CD4-positive, alpha-beta T cell treated with Interleukin-21 for 1 hour (primary cell): ENCODE data around the gene PORCN.
A peak's percentile ranks its signal among the peaks of the same experiment; 100 is the strongest.
"Not testable (repeated sequence)": the region's sequence is repeated elsewhere in the genome, so short reads cannot be mapped to it uniquely, and the experiment has no call there.

Source experiments
- DNase-seq: peaks from one replicate; pipeline ENCODE4 v3.0.0-alpha.2; 2020

Gene PORCN

DNA sequence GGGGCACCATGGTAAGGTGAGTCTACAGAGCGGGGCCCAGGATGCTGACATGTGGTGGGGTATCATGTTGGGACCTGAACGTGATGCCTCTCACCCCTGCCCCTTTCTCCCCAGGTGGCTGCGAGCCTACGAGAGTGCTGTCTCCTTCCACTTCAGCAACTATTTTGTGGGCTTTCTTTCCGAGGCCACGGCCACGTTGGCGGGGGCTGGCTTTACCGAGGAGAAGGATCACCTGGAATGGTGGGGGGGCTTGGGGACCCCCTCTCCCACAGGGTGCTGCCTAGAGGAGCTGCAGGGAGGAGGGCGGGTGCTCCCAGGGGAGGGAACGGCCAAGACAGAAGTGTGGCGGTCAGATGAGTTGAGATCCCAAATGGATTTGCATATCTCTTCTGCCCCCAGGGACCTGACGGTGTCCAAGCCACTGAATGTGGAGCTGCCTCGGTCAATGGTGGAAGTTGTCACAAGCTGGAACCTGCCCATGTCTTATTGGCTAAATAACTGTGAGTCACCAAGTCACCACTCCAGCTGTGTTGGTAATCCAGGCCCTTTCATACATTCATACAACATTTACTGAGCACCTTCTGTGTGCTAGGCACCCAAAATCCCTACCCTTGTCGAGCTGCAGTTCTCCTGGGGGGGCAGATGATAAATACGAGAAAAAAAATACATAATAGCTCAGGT lies 5.5 kb downstream of the PORCN start:
- no peak for DNase-seq

GRCh38 chrX:48514868-48515460 lies 6.2 kb downstream of the PORCN start:
- DNase-seq, result no peak

DNA sequence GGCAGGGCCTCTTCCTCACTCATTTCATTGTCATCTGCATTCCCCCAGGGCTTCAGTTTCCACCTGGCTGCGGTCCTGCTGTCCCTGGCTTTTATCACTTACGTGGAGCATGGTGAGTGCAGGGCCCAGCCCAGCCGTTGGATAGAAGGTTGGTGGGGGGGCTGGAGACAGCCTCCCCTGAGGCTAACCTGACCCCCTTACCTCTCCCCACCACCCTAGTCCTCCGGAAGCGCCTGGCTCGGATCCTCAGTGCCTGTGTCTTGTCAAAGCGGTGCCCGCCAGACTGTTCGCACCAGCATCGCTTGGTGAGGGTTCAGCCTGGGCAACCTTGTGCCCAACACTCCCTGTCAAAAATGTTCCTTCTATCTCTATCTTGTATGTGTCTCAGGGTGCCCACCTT lies 7.0 kb downstream of the PORCN start:
- no peak for DNase-seq

- no peak for DNase-seq
Observed at GRCh38 chrX:48516285-48516684, 7.5 kb downstream of the PORCN start.

DNA sequence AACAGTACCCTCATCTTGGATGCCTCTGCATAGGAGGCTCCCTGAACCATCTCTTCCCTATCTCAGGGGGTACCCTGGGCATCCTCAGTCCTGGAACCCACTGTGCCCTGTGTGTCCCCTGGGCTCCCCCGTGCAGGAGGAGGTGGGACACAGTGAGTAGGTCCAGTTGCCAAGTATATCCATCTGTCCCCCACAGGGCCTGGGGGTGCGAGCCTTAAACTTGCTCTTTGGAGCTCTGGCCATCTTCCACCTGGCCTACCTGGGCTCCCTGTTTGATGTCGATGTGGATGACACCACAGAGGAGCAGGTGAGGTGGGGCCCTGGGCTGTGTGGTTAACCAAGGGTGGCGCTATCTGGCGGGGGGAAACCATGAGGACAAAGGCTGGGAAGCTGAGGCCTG lies 8.2 kb downstream of the PORCN start:
- no peak for DNase-seq

DNA sequence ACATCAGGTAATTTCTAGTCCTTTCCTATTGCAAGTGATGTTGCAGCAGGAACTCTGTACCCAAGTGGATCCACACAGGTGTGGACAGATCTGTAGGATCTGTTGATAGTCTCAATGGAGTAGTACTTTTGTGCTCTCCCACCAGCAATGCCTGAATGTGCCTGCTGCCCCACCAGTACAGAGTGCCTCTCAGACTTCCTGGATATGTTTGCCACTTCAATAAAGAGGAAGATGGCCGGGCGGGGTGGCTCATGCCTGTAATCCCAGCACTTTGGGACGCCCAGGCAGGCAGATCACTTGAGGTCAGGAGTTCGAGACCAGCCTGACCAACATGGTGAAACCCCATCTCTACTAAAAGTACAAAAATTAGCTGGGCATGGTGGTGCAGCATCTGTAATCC lies 10.7 kb downstream of the PORCN start:
- DNase-seq, result not testable (repeated sequence)

DNA sequence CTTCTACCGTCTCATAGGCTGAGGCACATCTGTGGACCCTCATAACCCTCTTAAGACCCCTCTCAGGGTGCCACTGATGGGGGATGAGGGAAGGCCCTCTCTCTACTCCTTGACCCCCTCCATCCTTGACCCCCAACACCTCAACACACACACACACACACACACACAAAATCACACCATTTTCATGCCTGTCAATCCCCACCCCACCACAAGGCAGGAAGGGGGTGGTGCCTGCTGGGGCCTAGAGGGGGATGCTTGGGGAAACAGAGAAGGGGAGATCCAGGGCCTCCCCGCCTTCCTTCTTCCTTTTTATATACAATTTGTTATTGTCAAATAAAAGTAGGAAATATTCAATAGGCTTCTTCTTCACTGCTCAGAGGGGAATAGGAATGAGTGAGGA lies 11.7 kb downstream of the PORCN start:
- DNase-seq, result peak; percentile 40

DNA sequence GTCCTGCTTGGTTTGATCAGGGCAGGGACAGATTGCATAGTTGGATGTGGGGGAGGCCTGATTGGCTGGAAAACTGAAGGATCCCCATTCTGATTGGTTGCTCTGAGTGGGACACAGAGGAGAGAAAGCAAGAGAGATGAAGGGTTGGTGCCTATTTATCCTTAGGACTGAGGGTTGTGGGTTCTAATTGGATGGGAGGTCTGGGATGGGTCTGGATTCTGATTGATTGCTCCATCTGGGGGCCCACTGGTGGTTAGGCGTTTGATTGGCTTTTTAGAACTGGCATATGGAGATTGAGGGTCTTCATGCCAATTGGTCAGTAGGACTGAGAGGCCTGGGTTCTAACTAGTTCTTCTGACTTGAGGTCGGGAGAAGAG lies 12.2 kb downstream of the PORCN start:
- DNase-seq, result no peak

DNA sequence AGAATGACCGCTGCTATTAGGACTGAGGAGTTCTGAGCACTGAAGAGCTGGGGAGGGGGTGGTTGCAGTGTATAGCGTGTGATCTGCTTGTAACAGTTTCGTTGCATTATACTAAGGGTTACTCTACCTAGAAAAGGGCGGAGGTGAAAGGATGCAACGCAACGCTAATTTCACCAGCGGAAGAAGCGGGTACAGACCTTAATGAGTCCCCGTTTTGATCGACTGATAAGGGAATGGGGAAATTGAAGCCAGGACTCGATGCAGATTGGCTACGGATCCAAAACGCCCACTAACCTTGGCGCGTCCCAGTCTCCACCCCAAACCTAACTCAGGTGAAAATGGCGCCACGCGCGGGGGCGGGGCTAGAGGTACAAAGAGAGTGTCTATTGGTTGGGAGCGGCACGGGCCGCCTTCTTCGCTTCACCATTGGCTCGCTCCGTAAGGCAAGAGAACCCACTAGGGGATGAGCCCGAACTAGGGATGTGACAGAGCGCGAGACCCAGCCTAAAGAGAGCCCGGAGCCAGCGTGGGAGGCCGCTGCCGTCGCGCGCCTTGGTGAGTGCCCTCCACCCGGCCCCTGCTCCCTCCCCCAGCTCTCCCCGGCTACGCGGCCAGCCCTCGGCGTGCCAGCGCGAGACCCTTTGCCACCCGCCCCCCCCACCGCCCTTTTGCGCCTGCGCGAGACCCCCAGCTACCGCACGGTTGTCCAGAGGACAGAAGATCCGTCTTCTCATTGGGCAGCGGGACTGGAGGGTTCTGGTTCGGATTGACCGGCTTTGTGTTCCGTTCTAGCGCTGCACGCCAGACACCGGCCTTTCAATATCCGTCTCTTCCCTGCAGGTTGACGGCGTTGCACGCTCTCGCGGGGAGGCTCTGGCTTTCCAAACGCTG lies 12.8 kb downstream of the PORCN start, which contains the start of gene EBP:
EBP (plus strand) TSS at position 456 of the 891 bp plus-strand sequence. CDS start 1,964 bp downstream, outside the sequence.
- DNase-seq, result peak; percentile 97

- no peak for DNase-seq
Observed at GRCh38 chrX:48522291-48522690, 13.5 kb downstream of the PORCN start.

DNA sequence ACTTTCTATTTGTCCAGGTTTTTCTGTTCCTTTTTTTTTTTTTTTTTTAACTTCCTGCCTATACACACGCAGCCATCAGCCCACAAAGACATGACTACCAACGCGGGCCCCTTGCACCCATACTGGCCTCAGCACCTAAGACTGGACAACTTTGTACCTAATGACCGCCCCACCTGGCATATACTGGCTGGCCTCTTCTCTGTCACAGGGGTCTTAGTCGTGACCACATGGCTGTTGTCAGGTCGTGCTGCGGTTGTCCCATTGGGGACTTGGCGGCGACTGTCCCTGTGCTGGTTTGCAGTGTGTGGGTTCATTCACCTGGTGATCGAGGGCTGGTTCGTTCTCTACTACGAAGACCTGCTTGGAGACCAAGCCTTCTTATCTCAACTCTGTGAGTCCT lies 14.9 kb downstream of the PORCN start:
- no peak for DNase-seq

- DNase-seq, result not testable (repeated sequence)
Observed at GRCh38 chrX:48525853-48526252, 17.1 kb downstream of the PORCN start.

DNA sequence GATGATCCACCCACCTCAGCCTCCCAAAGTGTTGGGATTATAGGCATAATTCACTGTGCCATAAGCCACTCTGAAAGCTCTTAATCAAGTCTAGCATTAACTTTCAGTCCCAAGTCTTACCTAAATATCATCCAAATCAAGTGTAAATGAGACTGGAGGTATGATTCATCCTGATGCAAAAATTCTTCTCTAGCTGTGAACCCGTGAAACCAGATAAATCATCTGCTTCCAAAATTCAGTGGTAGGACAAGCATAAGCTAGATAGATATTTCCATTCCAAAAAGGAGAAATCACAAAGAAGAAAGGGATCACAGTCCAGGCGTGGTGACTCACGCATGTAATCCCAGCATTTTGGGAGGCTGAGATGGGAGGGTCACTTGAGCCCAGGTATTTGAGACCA lies 21.9 kb downstream of the PORCN start:
- DNase-seq, result no peak

GRCh38 chrX:48531358-48531959 lies 22.7 kb downstream of the PORCN start:
- DNase-seq, result peak; percentile 46

- no peak for DNase-seq
Observed at GRCh38 chrX:48532161-48532560, 23.4 kb downstream of the PORCN start.

DNA sequence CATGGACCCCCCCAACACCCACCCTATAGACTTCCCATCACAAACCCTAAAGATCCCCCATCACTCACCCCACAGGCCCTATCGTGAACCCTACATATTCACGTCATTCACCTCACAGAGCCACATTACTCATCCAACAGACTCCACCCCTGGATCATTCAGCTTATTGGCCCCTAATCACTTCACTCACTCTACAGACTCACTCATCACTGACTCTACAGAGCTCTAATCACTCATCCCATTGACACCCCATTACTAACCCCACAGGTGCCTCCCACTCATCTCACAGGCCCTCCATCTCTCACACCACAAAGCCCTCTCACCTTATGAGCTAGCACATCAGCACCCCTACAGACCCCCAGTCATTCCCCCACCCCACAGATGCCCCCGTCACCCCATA lies 24.4 kb downstream of the PORCN start:
- DNase-seq, result no peak

DNA sequence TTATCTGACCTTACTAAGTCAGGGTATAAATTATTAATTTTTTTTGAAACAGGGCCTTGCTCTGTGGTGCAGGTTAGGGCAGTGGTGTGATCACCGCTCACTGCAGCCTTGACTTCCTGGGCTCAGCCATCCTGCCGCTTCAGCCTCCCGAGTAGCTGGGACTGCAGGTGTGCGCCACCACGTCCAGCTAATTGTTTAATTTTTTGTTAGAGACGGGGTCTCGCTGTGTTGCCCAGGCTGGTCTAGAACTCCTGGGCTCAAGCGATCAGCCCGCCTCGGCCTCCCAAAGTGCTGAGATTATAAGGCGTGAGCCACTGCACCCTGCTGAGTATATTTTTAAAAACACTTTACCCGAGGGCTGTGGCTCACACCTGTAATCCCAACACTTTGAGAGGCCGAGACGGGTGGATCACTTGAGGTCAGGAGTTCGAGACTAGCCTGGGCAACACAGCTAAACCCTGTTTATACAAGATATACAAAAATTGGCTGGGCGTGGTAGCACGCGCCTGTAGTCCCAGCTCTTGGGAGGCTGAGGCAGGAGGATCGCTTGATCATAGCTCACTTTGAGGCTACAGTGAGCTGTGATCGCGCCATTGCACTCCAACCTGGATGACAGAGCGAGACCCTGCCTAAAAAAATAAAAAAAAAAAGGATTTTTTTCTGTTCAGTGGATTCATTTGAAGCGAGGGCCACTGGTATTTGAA lies 30.0 kb downstream of the PORCN start:
- DNase-seq, result no peak

DNA sequence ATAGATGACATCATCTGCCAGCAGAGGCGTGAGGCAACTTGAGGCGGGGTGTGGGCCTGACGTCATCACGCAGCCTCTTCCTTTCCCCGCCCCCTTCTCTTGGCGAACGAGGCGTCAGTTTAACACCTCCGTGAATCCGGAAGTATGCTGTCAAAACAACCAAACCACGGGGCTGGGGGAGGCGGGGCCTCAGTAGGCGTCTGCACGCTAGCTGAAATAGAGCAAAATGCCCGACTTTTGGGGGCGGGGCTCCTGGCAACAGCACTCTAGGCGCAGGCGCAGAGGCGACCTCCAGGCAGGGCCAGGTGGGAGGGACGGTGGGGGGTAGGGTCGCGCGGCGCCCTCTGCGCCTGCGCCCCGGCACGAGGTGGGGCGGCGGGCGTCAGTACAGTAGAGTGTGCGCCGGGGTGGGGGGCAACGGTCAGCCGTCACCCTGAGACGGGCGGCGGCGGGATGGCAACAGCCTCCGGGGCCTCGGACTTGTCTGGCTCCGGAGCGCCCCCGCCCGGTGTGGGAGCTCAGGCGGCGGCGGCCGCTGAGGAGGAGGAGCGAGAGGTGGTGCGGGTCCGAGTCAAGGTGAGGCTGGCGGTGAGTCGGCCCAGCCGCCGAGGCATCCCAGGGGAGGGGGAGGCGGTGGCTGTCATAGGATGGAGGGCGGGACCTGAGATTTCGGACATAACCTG lies 30.7 kb downstream of the PORCN start, which contains the start of gene TBC1D25:
TBC1D25 (plus strand) TSS at position 370 of the 683 bp plus-strand sequence; CDS start at position 454, 84 bp downstream.
- peak; percentile 98 for DNase-seq

DNA sequence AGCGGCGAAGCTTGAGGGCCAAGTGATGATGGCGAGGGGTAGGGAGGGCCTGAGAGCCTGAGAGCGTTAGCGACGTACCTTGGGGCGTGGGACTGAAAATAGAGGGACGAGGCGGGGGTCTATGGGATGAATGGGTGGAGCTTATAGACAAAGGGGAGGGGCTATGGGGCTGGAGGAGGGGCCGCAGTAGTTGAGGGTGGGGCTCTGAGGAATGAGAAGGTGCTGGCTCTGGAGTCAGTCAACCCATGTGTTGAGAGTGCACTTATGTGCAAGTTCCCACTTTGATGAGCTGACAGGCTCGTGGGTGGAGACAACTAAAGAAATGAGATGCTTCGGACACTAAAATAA lies 31.2 kb downstream of the PORCN start:
- peak; percentile 75 for DNase-seq

- peak; percentile 22 for DNase-seq
Observed at GRCh38 chrX:48540480-48540879, 31.7 kb downstream of the PORCN start.

- no peak for DNase-seq
Observed at GRCh38 chrX:48541140-48541814, 32.5 kb downstream of the PORCN start.
